HG02610 (cell line): ENCODE measurements around the gene EFCAB6.

ENCODE experiments used
- ATAC-seq: cut with Tn5 transposase; IDR thresholded peaks from one replicate; pipeline ENCODE4 v1.9.1; 2021; ENCODE audit warnings: mild to moderate bottlenecking, moderate library complexity; ENCODE audit not compliant: unreplicated experiment

Gene EFCAB6

DNA sequence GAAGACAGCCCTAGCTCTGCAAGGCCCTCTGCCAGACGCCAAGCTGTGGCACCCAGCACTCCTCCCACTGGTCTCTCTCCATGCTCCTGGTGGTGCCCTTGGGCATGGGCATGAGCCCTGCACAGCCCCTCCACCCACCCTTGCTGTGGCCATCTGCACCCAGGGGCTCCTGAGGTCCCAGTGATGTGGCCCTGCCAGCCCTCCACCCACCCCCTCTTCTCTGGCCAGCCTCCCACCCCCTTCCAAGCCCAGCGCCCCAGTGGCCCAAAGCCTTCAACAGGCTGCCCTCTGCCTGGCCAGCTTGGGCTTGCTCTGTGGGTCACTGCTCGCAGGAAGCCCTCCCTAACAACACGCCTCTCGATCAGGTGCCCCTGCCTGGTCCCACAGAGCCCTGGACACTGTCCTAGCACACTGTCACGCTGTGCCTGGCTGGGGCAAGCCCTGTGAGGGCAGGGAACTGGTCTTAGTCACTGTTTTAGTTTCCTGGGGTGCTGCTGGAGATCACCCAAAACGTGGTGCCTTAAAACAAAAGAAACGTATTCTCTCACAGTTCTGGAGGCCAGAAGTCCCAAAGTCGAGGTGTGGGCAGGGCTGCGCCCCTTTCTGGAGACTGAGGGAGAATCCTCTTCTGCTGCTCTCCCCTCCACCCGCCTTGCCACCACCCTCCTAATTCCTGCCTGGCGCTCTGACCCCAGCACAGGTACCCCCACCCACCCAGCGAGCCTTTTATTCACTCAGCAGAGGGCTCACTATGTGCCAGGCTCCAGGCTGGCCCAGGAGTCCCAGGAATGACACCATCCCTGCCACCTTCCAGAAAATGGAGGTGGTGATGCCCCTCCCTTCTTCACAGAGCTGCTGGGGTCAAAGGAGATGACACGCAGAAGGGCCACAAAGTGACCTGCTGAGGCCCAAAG, 35.5 kb upstream of the EFCAB6 start:
- ATAC-seq = no peak

DNA sequence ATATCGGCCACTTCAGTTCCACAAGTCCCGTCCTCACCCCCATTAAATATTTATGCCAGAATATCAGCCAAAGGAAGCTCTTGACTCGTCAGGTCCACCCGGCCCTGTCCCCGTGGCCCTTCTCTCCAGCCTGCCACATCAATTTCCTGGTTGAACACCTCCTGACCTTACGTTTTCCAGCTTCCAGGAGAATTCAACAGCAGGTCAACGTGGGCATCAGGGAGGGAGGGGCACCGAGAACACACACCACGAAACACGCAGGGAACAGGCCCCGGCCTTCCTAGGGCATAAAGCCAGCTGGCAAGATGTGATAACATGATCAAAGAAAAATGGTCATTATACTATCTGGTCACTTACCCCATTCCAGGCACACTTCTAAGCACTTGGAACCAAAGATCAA, 34.9 kb upstream of the EFCAB6 start:
- no peak for ATAC-seq

DNA sequence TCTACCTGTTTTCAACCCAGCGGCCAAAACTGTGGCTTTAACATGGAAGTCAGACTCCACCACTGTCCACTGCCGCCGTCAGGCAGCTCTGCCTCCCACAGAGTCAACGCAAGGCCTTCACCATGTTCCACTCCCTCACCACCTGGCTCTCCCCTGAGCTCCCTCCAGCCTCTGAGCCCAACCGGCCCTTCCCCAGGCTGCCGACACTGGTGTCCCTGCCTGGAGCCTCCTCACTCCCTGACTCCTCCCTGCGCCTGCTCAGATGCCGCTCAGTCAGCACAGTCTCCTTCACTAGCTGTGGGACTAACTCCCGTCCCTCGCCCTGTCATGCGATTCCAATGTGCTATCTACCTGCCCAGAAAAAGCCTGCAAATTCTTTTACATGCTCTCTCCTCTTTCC, 33.9 kb upstream of the EFCAB6 start:
- ATAC-seq = no peak

DNA sequence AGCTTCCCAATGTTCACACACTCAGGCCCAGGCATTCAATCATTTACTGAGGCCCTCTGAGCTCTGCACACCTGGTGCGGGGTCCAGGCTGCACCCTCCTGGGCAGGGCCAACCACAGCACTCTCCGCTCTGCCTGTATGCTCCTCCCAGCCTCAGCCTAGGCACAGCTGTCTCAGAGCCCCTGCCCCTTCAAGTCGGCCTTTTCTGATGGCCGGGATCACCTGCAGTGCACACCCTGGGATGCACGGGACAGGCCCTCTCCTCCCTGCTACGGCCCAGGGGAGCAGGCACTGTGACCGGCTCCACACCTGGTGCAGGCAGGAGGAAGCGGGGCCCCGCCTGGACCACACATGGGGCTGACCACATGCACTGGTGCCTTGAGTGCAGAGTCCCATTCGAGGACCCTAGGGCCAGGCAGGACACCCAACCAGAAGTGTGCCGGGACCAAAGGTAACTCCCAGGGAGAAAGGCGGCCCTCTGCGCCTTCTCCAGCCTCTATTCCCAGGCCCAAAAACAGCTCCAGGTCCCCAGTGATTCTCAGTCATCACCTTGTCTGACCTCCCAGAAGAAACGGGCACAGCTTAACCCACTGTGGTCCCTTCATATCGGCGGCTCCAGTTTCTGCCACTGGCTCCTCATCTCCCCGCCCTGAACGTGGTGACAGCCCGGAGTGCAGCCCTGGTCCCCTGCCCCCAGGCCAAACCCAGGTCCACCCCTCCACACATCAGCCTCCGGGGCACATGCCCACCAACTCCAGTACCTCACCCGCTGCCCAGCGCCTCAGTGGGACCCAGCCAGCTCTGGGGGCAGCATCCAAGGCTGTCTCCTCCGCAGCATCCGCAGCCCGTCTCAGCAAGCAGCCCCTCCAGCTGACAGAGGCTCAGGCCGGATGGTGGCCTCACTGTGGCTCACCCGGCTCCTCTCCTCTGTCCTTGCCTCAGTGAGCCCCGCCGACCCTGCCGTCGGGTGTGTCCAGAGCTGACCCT, 32.7 kb upstream of the EFCAB6 start:
- ATAC-seq = no peak

DNA sequence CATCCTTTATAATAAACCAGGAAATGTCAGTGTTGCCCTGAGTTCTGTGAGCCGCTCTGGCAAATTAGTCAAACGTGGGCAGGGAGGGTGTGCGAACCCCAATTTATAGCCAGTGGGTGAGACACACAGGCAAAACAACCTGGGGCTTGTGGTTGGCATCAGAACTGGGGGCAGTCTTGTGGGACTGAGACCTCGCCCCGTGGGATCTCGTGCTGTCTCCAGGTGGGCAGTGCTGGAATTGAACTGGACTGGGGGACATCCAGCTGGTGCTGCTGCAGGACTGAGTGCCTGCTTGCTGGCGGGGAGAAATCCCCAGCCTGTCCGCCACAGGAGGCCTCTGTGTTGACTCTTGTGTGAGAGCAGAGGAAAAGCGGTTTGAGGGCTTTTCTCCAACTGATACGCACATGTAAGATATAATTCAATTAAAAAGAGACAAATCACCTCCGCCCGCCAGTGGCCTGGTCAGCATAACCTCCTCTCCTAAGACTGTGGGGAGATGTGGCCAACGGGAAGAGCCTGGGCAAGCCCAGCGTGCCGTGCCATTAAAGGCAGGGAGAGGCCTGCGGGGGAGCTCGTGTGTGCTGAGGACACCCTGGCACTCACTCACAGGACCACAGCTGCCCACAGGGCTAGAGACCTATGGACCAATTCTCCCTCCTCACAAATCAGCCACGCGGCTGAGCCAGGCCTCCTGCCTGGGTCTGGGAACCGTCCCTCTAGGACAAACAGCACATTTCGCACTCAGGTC, 31.9 kb upstream of the EFCAB6 start:
- ATAC-seq = no peak

DNA sequence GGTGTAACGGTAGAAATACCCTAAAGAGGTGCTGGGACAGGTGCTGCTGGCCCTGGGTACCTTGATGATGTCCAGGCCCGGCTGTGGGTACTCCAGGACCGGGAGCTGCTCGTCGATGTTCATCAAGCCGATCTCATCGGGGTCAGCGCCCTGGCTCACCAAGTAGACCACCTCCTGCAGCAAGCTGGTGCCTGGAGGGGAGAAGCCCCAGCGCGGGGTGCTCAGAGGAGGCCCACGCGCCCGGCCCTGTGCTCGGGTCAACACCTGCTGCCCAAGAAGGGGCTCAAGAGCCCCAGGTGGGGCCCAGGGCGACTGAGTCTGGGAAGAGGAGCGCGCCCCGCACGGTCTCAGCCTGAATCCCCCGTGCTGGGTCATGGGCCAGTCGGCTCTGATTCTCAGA, 29.6 kb upstream of the EFCAB6 start:
- no peak for ATAC-seq

DNA sequence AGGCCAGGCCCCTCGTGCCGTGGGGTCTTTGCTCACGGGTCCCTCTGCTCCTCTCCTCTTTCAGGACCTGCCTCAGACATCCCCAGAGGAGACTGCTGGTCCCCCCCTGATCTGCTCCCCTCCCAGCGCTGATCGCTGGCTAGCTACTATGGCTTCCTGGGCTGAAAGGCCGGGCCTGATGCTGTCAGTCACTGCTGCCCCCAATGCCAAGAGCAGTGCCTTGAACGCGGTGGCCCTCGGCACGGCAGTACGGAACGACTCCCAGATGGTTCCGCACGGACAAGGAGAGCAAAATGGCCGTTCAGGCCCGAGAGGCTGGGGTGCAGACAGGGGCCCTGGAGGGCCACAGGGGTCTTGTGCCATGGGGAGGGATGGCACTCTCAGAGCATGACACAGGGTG, 28.7 kb upstream of the EFCAB6 start:
- no peak for ATAC-seq

DNA sequence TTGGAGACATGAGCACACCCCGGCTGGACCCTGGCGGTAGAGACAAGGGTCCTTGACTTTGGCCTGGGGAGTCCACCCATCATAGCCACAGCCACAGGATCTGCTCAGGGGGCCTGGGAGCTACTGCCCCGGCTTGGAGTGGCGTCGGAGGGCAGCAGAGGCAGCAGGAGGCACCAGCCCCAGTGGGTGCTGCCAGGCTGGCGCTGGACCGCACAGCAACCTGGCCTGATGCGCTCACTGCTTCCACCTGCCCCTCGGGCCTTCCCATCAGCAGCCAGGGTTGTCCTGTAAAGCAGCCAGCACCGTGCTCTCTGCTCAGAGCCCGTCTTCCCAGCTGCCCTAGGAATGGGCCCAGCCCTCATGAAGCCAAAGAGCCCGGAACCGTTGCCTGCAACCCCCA, 28.3 kb upstream of the EFCAB6 start:
- ATAC-seq = no peak

DNA sequence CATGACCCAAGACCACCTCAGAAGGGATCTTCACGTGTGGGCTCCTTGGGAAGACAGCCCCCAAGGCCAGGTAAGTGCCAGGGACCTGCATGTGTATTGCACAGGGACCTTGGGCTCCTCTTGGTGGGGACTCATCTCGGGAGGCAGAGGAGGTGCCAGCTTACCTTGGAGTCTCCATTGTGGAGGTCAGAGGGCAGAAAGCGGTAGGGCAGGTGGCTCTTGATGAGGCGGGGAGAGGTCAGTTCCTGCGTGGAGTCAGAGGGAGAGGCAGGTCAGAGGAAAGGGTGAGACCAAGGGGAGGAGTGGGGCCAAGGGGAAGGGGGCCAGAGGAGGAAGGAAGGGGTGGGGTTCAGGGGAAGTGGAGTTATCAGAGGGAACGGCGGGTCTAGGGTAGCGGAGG, 27.7 kb upstream of the EFCAB6 start:
- ATAC-seq = no peak

DNA sequence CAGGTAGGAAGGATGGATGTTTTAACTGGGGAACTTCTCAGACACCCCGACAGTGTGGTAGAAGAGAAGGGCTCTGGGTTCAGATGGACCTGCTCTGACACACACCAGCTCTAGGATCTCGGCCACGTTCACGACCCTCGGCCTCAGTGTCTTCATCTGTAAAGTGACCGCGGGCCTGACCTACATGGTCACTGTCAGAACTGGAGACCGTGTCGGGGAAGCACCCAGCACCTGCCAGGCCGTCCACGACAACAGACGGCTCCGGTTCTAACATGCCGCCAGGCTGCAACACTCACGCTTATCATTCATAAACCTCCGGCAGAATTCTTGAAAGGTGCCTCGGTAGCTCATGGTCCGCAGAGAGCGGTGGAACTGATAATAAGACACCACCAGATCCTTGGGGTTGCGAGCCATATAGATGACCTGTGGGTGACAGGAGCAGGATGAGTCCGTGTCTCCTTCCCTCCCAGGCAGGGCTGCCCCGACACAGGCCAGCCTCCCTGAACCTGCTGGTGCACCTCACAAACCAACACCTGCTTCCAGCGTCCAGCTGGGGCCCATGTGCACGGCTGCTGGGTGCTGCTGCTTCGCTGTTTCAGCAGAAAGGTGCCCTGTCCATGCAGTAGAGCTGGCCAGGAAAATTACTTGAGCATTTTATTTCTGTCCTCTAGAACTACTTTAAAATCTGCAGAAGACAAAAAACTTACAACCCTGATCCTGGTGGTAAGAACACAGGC, 26.6 kb upstream of the EFCAB6 start:
- no peak for ATAC-seq

DNA sequence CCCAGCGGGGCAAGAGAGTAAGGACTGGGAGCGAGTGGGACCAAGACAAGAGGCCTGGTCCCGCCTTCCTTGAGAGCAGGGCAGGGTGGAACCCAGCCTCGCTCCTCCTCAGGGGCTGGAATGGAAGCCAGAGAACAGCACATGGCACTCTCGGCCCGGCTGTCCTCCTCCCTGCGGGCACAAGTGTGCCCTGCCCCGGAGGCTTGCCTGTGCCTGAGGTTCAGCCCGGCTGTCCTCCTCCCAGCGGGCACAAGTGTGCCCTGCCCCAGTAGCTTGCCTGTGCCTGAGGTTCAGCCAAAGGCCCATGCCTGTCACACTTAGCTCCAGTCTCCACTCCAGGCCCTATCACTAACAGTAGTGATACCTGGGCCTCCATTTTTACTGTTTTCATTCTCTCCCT, 26.1 kb upstream of the EFCAB6 start:
- ATAC-seq = no peak

DNA sequence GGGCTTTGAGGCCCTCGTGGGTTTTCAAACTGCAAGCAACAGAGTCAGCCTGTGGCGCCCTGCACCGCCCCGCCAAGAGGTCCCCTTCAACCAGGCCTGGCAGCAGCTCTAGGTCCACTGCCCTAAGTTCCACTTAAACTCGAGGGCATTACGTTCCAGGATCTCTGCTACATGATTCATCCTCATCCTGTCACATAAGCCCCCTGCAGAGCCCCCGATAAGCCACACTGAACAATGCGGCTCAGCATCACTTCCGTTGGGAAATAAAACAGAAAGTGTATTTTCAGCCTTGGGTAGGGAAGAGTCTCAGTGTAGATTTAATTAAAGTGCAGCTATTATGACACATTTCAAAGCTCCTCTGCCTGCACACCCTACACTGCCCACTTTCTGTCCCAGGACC, 25.6 kb upstream of the EFCAB6 start:
- ATAC-seq = no peak

DNA sequence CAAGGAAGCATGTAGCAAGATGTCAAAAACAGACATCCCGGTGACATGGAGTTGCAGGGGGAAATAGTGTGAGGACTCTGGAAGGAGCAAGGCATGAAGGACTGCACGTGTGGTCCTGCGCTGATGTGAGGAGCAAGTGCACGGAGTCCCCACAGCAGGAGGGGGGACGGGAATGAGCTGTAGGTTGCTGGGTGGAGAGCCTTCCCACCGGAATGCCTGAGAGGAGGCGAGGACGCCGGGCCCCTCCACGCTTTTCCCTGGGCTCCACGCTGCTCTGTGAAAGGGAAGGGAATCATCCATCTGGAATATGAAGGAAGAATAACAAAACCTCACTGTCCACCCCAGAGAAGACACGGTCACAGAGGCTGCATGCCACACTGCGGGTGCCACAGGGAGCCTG, 23.6 kb upstream of the EFCAB6 start:
- no peak for ATAC-seq

DNA sequence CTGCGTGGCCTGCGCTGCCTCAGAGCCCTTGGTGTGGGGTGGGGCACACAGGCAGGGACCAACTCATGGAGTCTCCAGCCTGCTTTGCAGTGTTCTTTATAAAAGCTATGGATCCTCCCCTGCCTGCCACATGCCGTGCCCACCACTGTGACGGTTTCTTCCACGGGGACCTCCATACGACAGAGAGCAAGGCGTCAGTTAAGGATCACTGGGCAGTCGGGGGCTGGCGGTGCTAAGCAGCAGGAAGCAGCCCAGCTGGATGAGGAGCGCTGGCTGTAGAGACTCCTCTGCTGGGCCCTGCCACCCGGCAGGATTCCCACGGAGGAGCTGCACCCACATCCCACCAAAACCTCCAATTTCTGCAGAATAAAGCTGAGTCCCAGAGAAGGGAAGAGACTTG, 23.1 kb upstream of the EFCAB6 start:
- ATAC-seq = no peak

DNA sequence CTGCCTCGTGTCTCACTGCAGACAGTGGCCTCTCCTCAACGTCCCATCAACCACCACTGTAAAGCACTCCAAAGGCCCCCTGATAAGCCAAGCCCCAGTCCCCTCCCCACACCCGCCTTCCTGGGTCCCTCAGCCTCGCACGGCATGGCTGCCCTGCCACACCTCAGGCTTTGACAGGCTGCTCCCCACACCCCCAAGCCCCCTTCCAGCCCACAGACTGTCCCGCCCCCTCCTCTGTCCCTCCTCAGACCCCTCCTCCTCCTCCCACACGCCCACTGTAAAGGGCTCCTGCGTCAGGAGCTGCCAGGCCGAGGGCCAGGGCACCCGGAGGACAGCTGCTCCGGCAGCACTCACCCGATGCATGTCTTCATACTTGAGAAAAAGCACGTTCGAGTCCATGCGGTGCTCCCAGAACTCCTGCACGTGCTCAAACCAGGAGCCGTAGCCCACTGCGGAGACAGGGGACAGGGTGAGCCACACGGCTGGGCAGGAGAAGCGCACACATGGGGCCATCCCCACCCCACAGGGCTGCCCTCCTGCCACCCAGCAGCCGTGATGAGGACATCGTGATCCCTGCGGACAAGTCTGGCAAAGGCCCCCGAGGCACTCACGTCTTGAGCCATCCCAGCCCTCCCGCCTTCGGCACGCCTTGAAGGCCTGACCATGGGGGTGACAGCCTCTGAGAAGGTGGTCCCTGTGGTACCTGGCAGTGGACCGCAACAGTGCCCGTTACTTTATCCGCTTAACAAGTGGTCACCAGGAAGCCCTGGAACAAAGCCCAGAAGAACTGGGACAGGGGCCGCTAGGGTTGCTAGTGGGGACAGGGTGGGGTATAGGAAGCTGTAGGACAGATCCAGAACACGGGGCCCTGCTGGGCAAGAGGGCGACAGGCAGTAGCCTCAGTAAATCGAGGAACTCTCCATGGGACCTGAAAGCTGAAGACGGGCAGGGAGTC, 21.5 kb upstream of the EFCAB6 start:
- no peak for ATAC-seq

DNA sequence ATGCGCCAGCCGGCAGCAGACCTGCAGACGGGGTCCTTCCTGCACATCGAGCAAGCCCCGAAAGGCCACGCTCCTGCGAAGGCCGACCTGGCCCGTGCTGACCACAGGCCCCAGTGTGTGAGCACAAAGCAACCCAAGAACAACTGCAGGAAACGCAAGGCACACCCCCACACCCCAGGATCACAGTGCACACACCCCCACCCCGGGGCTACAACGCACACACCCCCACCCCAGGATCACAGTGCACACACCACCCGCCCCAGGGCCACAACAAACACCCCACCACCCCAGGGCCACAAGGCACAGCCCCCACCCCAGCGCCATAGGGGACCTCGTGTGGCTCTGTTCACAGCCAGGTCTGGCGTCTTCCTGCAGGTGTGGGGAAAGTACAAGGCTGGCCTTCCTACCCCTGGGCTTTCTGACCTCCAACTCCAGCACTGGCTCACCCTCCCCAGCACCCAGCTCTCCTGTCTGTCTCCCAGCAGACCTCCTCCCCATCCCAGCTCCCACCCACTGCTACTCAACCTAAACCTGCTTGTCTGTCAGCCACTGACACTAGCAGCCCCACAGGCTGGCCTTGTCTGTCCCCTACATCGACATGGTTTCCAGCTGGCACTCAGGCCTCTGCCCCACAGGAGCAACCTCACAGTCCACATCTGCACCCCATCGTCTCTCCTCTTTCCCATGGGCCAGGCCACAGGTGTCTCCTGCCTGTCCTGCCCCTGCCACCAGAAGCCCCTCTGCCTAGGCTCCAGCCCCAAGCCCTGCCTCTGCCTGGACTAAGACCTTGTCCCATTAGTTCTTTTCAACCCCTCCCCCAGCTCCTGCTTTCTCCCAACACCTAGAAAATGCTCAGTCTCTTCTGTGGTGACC, 20.5 kb upstream of the EFCAB6 start:
- ATAC-seq = no peak

DNA sequence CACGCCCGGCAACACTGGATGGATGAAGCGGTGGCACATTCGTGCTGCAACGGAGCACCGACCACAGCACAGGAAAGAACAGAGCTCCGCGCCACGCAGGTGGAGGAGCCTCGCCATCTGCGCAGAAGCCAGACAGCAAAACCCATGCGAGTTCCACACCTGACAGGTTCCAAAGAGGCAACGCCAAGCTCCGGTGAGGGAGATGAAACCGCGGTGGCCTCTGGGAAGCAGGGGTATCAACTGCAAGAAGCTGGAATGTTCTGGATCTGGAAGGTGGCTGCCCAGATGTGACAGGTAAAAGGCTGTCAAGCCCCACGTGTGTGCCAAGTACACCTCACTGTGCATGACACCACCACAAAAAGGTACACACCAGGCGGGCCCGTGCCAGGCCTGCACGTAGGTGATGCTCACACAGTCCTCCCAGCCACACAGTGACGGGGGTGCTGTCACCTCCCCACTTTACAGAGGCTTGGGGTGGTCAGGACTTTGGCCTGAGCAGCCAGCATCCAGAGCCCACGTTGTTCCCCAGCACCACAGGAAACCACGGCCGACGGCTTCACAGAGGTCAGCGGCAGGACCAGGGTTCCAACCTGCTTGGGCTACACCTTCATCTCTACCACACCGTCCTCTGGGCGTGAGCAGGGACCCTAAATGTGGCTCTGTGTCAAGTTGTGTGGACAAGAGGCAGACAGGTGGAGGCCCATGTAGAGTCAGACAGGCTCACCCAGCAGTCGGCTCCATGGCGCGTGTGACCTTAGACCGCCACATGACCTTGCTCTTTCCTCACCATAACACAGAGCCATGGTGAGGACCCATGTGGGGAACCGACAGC, 19.7 kb upstream of the EFCAB6 start:
- no peak for ATAC-seq
